Stomach (tissue), 4 donors: ENCODE measurements around the gene RDX.

Experiments
- CTCF ChIP-seq, 7 experiments: fragments of 450-650 bp in 4 of 7; fragments of 200-600 bp in 3 of 7; sonication (generic) in 3 of 7; IDR thresholded peaks; one replicate each; pipeline ENCODE4 v1.5.1; 2016 to 2019; ENCODE audit warnings: antibody characterized with exemption in 7 of 7, control low read depth in 2 of 7, mild to moderate bottlenecking in 1 of 7
- EP300 ChIP-seq: sonication (generic); formaldehyde crosslinking; IDR thresholded peaks from one replicate; pipeline ENCODE4 v1.6.1; 2017; ENCODE audit warnings: antibody characterized with exemption
- POLR2A ChIP-seq, 4 donors: fragments of 450-650 bp; IDR thresholded peaks; one replicate each; pipeline ENCODE4 v1.6.1; 2016; ENCODE audit warnings: antibody characterized with exemption in 4 of 4, control low read depth in 2 of 4, mild to moderate bottlenecking in 1 of 4, moderate library complexity in 1 of 4
- POLR2AphosphoS5 ChIP-seq, 3 donors: sonication (generic); formaldehyde crosslinking; IDR thresholded peaks; one replicate each; pipeline ENCODE4 v1.6.1; 2016; ENCODE audit warnings: antibody characterized with exemption in 3 of 3

GRCh38 chr11:110295531-110296225 is 736 bp downstream of the RDX start:
- no peak for TF ChIP-seq CTCF (IDR thresholded peaks at IDR 0.05)
- no peak for TF ChIP-seq POLR2A (IDR thresholded peaks at IDR 0.05)
- peak in 1 of 3 donors; percentile 5 for TF ChIP-seq POLR2AphosphoS5 (IDR thresholded peaks at IDR 0.05)
- no peak for TF ChIP-seq EP300
